ENCODE measurements around the gene SMOC2. TPM values are rescaled to one million over a fixed set of nuclear protein-coding genes. Genes with fewer than 3 reads are reported as not detected.

The SMOC2 gene
- polyA plus RNA-seq, 3 donors: not detected

DNA sequence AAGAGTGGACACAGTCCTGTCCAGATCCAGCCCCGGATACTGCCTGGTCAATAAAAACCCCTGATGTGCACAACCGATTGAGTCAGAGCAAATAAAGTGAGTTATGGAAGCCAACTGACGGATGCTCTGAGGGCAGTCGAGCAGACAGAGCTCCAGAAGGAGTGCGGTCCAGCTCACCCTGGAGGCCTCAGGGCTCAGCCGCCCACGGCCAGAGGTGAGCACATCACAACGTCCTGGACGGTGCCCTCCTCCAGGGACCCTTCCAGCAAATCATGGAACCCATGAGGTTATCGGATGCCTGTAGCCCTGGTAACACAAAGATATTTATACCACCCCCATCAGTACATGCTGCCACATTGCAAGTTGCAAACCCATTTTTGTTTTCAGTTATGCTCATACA lies 44.0 kb upstream of the SMOC2 start:
- DNase-seq: no peak

DNA sequence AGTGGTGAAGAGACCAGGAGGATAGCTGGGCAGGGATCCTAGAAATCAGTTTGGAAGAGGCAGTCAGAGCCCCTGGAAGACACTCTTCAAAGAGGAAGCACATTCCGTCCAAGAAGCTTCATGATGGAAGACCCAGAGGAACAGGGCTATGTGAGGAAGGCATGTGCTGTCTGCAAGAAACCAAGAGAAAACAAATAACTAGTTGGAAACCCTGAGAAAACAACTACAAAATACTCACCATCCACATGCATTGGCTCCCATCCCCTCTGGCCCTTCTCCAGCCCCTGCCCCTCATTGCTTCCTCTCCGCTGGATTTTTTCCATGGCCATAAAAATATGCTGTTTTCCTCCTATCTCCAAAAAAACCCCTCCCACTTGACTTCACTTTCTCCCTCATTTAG lies 40.9 kb upstream of the SMOC2 start:
- Histone ChIP-seq H3K4me1 (ENCODE audit: control insufficient read depth in 1 of 2, insufficient read depth in 2 of 2, low read length in 2 of 2) (no peaks in the 10 kb centered on the region), H3K9ac (ENCODE audit: insufficient read depth, low read length, poor library complexity, severe bottlenecking) (no peak overlapping the region), H3K9me3 (replicated peaks in 1 of 2; ENCODE audit: control insufficient read depth in 1 of 2, insufficient read depth in 1 of 2, low read length in 2 of 2) (peaks cover 0 to 3% of the 10 kb centered on the region in 2 donors), H3K27me3 (ENCODE audit: control insufficient read depth in 2 of 2, insufficient read depth in 2 of 2, low read length in 2 of 2) (no peaks in the 10 kb centered on the region), H3K36me3 (replicated peaks in 1 of 2; ENCODE audit: control insufficient read depth in 1 of 2, insufficient read depth in 2 of 2, low read length in 2 of 2) (no peaks in the 10 kb centered on the region), H3K27ac (ENCODE audit: low read depth in 1 of 2, low read length in 2 of 2) (no peak overlapping the region), H2AFZ (ENCODE audit: insufficient read depth, low read depth, low read length, poor library complexity, severe bottlenecking) (no peak overlapping the region), H4K20me1 (ENCODE audit: insufficient read depth, low read length) (no peaks in the 10 kb centered on the region), H3K79me2 (ENCODE audit: insufficient read depth, low read length) (no peaks in the 10 kb centered on the region), H3K4me2 (replicated peaks; ENCODE audit: extremely low read depth, low read length, poor library complexity, severe bottlenecking) (no peak overlapping the region), H3K4me3 (replicated peaks in 1 of 3; ENCODE audit: low read depth in 2 of 3, low read length in 3 of 3) (no peak overlapping the region)
- intact Hi-C loops (cut with micrococcal nuclease): no loop called here
- Mint-ChIP-seq H3K27ac (no peak overlapping the region), H3K4me1 (no peaks in the 10 kb centered on the region), H3K9me3 (peaks cover 0 to 10% (median 4%) of the 10 kb centered on the region in 7 donors), H3K27me3 (ENCODE audit: low read depth in 3 of 3) (peaks cover 2 to 3% (median 3%) of the 10 kb centered on the region in 3 donors), H3K36me3 (no peaks in the 10 kb centered on the region), H3K4me3 (no peak overlapping the region)
- TF ChIP-seq, protein P1, sequence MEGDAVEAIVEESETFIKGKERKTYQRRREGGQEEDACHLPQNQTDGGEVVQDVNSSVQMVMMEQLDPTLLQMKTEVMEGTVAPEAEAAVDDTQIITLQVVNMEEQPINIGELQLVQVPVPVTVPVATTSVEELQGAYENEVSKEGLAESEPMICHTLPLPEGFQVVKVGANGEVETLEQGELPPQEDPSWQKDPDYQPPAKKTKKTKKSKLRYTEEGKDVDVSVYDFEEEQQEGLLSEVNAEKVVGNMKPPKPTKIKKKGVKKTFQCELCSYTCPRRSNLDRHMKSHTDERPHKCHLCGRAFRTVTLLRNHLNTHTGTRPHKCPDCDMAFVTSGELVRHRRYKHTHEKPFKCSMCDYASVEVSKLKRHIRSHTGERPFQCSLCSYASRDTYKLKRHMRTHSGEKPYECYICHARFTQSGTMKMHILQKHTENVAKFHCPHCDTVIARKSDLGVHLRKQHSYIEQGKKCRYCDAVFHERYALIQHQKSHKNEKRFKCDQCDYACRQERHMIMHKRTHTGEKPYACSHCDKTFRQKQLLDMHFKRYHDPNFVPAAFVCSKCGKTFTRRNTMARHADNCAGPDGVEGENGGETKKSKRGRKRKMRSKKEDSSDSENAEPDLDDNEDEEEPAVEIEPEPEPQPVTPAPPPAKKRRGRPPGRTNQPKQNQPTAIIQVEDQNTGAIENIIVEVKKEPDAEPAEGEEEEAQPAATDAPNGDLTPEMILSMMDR (IDR thresholded peaks at IDR 0.05): no peak
- DNase-seq: no peak
- 80% methylated on average over 2 of the region's 2 CpGs for WGBS (ENCODE audit: insufficient coverage)

More for the DNA sequence above, 44.0 kb upstream of the SMOC2 start:
- Mint-ChIP-seq H3K4me3 (no peak overlapping the region), H3K27ac (no peak overlapping the region), H3K36me3 (no peaks in the 10 kb centered on the region), H3K27me3 (ENCODE audit: low read depth in 3 of 3) (peaks cover 0 to 5% (median 3%) of the 10 kb centered on the region in 3 donors), H3K9me3 (peaks cover 2 to 16% (median 5%) of the 10 kb centered on the region in 7 donors), H3K4me1 (no peaks in the 10 kb centered on the region)
- H3K27ac ChIP-seq (ENCODE audit: low read depth in 1 of 2, low read length in 2 of 2): no peak overlapping the region
- TF ChIP-seq, protein P1 (IDR thresholded peaks at IDR 0.05): no peak
- H2AFZ ChIP-seq (ENCODE audit: insufficient read depth, low read depth, low read length, poor library complexity, severe bottlenecking): no peak overlapping the region
- intact Hi-C loops (cut with micrococcal nuclease): no loop called here
- no peaks in the 10 kb centered on the region for H3K4me1 ChIP-seq (ENCODE audit: control insufficient read depth in 1 of 2, insufficient read depth in 2 of 2, low read length in 2 of 2)
- no peak overlapping the region for H3K4me2 ChIP-seq (replicated peaks; ENCODE audit: extremely low read depth, low read length, poor library complexity, severe bottlenecking)
- H3K27me3 ChIP-seq (ENCODE audit: control insufficient read depth in 2 of 2, insufficient read depth in 2 of 2, low read length in 2 of 2): no peaks in the 10 kb centered on the region
- peaks cover 0 to 6% of the 10 kb centered on the region in 2 donors for H3K9me3 ChIP-seq (replicated peaks in 1 of 2; ENCODE audit: control insufficient read depth in 1 of 2, insufficient read depth in 1 of 2, low read length in 2 of 2)
- H3K36me3 ChIP-seq (replicated peaks in 1 of 2; ENCODE audit: control insufficient read depth in 1 of 2, insufficient read depth in 2 of 2, low read length in 2 of 2): no peaks in the 10 kb centered on the region
- H3K9ac ChIP-seq (ENCODE audit: insufficient read depth, low read length, poor library complexity, severe bottlenecking): no peak overlapping the region
- H4K20me1 ChIP-seq (ENCODE audit: insufficient read depth, low read length): no peaks in the 10 kb centered on the region
- no peak overlapping the region for H3K4me3 ChIP-seq (replicated peaks in 1 of 3; ENCODE audit: low read depth in 2 of 3, low read length in 3 of 3)
- H3K79me2 ChIP-seq (ENCODE audit: insufficient read depth, low read length): no peaks in the 10 kb centered on the region
- 80% methylated on average over 8 of the region's 10 CpGs for WGBS (ENCODE audit: insufficient coverage)

Data from CD14-positive monocyte (primary cell).